HG02870 (cell line): ENCODE measurements around the gene ZFAND2A.

Source experiments
- ATAC-seq: cut with Tn5 transposase; IDR thresholded peaks from one replicate; pipeline ENCODE4 v1.9.1; 2021; ENCODE audit warnings: mild to moderate bottlenecking, moderate library complexity; ENCODE audit not compliant: unreplicated experiment

Gene ZFAND2A

GRCh38 chr7:1110358-1110757, 49.6 kb downstream of the ZFAND2A start:
- ATAC-seq = no peak

GRCh38 chr7:1109581-1110310, 50.2 kb downstream of the ZFAND2A start:
- no peak for ATAC-seq

- no peak for ATAC-seq
These were observed 51.6 kb downstream of the ZFAND2A start for GRCh38 chr7:1108264-1108920.

- ATAC-seq = no peak
These were observed 53.1 kb downstream of the ZFAND2A start for GRCh38 chr7:1106793-1107421.

GRCh38 chr7:1106063-1106792, 53.8 kb downstream of the ZFAND2A start:
- ATAC-seq = no peak

- ATAC-seq = no peak
These were observed 54.8 kb downstream of the ZFAND2A start for GRCh38 chr7:1105189-1105588.

- ATAC-seq = no peak
These were observed 55.3 kb downstream of the ZFAND2A start for GRCh38 chr7:1104516-1105179.

GRCh38 chr7:1103789-1104515, 56.0 kb downstream of the ZFAND2A start:
- no peak for ATAC-seq

GRCh38 chr7:1103009-1103788, 56.8 kb downstream of the ZFAND2A start:
- ATAC-seq = peak; percentile 46
